GM23338 (cell line): ENCODE measurements around the gene TIPRL. TPM values are rescaled to one million over a fixed set of nuclear protein-coding genes. Genes with fewer than 3 reads are reported as not detected.

Source experiments
- polyA plus RNA-seq: library from polyadenylated mRNA; unstranded; fragments of >200 nt; fragmentation: Nextera tagmentation; extraction: Ambion mirVana; gene quantifications from 2 replicates; pipeline ENCODE4 v1.2.1, GENCODE V29; 2016
- small RNA-seq: library from RNA; depleted of rRNA; stranded (forward); fragments of <200 nt; gene quantifications from one replicate; pipeline ENCODE3, GENCODE V24; 2014; ENCODE audit warnings: low replicate concordance
- total RNA-seq: library from RNA; depleted of rRNA; stranded (reverse); fragments of >200 nt; shearing (Covaris generic); gene quantifications from 2 replicates; pipeline ENCODE4 v1.2.3, GENCODE V29; 2014; rRNA removed

TIPRL gene
- total and polyA plus RNA-seq, 2 experiments from 2014 or later = 15.9 to 32.0 TPM

Small RNA genes within 50 kb of the gene (small RNA-seq; reads per million reads assigned to genes)
- not detected for gene AL021397.1

Other genes starting within 250 kb of the TIPRL start
- gene DCAF6, start 242.3 kb upstream of the TIPRL start, total RNA-seq = 24.6 and 27.3 TPM in 2 replicates
- gene DCAF6, start 242.3 kb upstream of the TIPRL start, polyA plus RNA-seq = 16.7 and 18.6 TPM in 2 replicates
- gene MPC2, start 241.9 kb upstream of the TIPRL start, total RNA-seq = 21.6 and 37.2 TPM in 2 replicates
- gene MPC2, start 241.9 kb upstream of the TIPRL start, polyA plus RNA-seq = 71.0 and 76.9 TPM in 2 replicates
- gene GPR161, start 42.0 kb upstream of the TIPRL start, total RNA-seq = 11.6 and 13.6 TPM in 2 replicates
- 6.7 and 7.9 TPM in 2 replicates for gene GPR161, start 42.0 kb upstream of the TIPRL start, polyA plus RNA-seq
- 27.1 and 27.2 TPM in 2 replicates for gene SFT2D2, start 47.0 kb downstream of the TIPRL start, total RNA-seq
- 7.2 and 7.6 TPM in 2 replicates for gene SFT2D2, start 47.0 kb downstream of the TIPRL start, polyA plus RNA-seq
- gene TBX19, start 101.9 kb downstream of the TIPRL start, total RNA-seq = 0.82 and 1.1 TPM in 2 replicates
- 0.76 and 0.85 TPM in 2 replicates for gene TBX19, start 101.9 kb downstream of the TIPRL start, polyA plus RNA-seq